Muscle layer of colon (tissue), 2 donors: ENCODE measurements around the gene BTBD19.

ENCODE experiments used
- H3K27ac ChIP-seq: one replicate; pipeline ENCODE4 v1.7.0; 2013; ENCODE audit warnings: low read depth, mild to moderate bottlenecking, low read length, moderate library complexity
- H3K27me3 ChIP-seq, 2 donors: one replicate each; pipeline ENCODE4 v1.7.0; 2013; ENCODE audit warnings: low read length in 2 of 2, mild to moderate bottlenecking in 2 of 2; ENCODE audit not compliant: insufficient read depth in 2 of 2, control insufficient read depth in 1 of 2
- H3K36me3 ChIP-seq: one replicate; pipeline ENCODE4 v1.7.0; 2013; ENCODE audit warnings: mild to moderate bottlenecking, low read length; ENCODE audit not compliant: insufficient read depth
- H3K4me1 ChIP-seq: one replicate; pipeline ENCODE4 v1.7.0; 2013; ENCODE audit warnings: mild to moderate bottlenecking, low read length; ENCODE audit not compliant: insufficient read depth
- H3K4me3 ChIP-seq, 2 donors: one replicate each; pipeline ENCODE4 v1.7.0; 2013; ENCODE audit warnings: low read length in 2 of 2, low read depth in 1 of 2, mild to moderate bottlenecking in 1 of 2, moderate library complexity in 1 of 2
- H3K9ac ChIP-seq: one replicate; pipeline ENCODE4 v1.7.0; 2013; ENCODE audit warnings: low read length
- H3K9me3 ChIP-seq: one replicate; pipeline ENCODE4 v1.7.0; 2013; ENCODE audit warnings: mild to moderate bottlenecking, low read length
- donor health status: abdominal sarcoma.
- donor health status: Adenocarcinoma of cecum.

BTBD19 gene

DNA sequence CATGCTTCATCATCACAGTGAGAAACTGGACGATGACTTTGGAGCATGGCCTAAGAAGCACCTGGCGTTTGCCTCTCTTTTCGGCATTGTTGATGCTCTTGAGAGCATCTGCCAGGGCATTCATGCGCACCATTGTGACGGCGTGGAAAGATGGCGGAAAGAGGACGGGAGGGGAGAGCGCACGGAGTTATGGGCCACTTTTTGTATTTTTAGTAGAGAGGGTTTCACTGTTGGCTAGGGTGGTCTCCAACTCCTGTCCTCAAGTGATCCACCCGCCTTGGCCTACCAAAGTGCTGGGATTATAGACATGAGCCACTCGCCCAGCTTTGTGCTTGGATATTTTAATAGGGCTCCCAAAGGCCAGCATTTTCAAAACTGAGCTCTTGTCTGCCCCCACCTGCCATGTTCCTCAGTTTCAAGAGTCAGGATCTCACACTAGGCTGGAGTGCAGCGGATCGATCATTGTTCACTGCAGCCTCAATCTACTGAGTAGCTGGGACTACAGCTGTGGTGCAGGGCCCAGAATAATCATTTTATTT lies 27.7 kb upstream of the BTBD19 start:
- Histone ChIP-seq H3K36me3 (peaks cover 29% of the 10 kb centered on the region), H3K27ac (no peak overlapping the region), H3K27me3 (no peaks in the 10 kb centered on the region), H3K9ac (no peak overlapping the region), H3K4me3 (no peak overlapping the region), H3K9me3 (no peaks in the 10 kb centered on the region), H3K4me1 (peaks cover 27% of the 10 kb centered on the region)

DNA sequence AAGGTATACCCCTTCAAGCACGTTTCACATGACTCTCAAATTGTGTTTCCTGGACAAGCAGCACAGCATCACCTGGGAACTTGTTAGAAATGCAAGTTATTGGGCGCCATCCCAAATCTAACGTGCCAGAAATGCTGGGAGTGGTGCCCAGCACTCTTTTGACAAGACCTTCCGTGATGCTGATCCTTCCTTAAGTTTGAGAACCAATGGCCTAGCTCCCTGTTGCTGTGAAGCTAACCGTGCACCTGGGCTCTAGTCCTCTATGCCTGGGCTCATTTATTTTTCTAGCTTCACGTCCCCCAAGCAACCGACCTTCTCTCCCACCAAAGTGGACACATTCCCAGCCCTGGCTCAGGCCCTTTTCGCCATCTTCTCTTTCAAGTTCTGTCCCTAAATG lies 24.6 kb upstream of the BTBD19 start:
- Histone ChIP-seq H3K27me3 (no peaks in the 10 kb centered on the region), H3K9me3 (no peaks in the 10 kb centered on the region), H3K27ac (no peak overlapping the region), H3K4me1 (peaks cover 27% of the 10 kb centered on the region), H3K36me3 (peaks cover 13% of the 10 kb centered on the region), H3K4me3 (peak overlapping the region; percentile 27 to 60), H3K9ac (no peak overlapping the region)

DNA sequence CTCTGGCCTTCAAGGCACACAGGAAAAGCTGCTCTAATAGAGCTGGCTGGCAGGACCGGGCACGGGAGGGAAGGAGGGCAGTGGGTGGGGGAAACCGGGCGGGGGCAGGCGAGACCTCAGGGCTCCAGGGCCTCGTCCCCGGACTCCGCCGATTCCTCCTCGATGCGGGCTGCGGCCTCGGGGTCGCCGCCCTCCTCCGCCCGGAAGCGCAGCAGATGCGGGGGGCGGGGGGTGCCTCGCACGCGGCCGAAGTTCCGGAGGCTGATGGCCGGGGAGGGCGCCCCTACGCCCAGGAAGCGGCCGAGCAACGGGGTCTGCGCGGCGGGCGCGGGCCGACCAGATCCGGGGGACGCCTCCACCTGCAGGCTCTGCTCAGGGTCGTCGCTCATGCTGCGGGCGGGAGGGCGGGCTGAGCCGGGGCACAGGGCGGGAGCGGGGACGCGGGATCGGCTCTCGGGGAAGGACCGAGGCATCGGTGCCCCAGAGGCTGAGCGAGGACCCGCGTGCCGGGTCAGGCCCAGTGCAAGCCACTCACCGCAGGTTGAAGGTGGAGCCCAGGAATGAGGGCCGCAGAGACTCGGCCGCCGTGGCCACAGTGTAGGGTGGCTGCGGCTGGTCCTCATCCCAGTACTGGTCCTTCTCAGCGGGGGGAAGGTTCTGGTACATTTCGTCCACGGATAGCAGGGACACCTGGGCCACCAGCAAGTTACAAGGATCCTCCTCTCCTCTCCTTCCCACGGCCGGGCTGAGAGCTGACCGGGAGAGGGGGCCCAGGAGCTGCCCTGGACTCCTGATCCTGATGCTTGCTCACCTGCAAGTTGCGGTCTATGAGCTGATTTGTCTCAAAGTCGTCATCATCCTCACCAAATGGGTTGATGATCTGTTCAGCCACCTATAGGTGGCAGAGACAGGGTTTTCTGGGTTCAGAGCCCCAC lies 24.0 kb upstream of the BTBD19 start:
- H3K36me3 ChIP-seq, result peaks cover 8% of the 10 kb centered on the region
- peak overlapping the region; percentile 2 for H3K27ac ChIP-seq
- H3K9ac ChIP-seq, result no peak overlapping the region
- H3K4me3 ChIP-seq, result peak overlapping the region; percentile 27 to 60
- no peaks in the 10 kb centered on the region for H3K9me3 ChIP-seq
- H3K4me1 ChIP-seq, result peaks cover 27% of the 10 kb centered on the region
- no peaks in the 10 kb centered on the region for H3K27me3 ChIP-seq

DNA sequence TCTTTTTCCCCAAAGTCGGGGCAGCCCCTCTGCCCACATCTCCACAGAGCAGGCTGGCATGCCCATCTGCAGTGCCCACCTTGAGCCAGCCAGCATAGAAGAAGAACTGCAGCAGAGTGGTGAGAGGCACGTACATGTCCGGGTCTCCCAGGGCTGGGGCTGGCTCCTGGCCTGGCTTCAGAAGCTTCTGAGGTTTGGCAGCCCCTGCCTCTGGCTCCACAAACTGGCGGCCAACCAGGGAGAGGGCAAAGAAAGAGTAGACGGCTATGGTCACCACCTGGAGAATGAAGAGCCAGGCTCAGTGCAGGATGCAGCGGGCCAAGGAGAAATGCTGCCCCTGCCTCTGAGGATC lies 23.3 kb upstream of the BTBD19 start:
- H3K4me3 ChIP-seq, result peak overlapping the region in 1 of 2 donors; percentile 42
- H3K27me3 ChIP-seq, result no peaks in the 10 kb centered on the region
- no peak overlapping the region for H3K9ac ChIP-seq
- peaks cover 8% of the 10 kb centered on the region for H3K36me3 ChIP-seq
- peaks cover 27% of the 10 kb centered on the region for H3K4me1 ChIP-seq
- H3K27ac ChIP-seq, result peak overlapping the region; percentile 2
- H3K9me3 ChIP-seq, result no peaks in the 10 kb centered on the region

GRCh38 chr1:44785501-44786137 lies 22.7 kb upstream of the BTBD19 start:
- H3K9ac ChIP-seq, result no peak overlapping the region
- H3K27ac ChIP-seq, result peak overlapping the region; percentile 27
- H3K4me3 ChIP-seq, result peak overlapping the region; percentile 48 to 58
- peaks cover 8% of the 10 kb centered on the region for H3K36me3 ChIP-seq
- no peaks in the 10 kb centered on the region for H3K27me3 ChIP-seq
- no peaks in the 10 kb centered on the region for H3K9me3 ChIP-seq
- peaks cover 27% of the 10 kb centered on the region for H3K4me1 ChIP-seq

- Histone ChIP-seq H3K9me3 (no peaks in the 10 kb centered on the region), H3K27ac (peak overlapping the region; percentile 27), H3K36me3 (peaks cover 2% of the 10 kb centered on the region), H3K4me3 (peak overlapping the region; percentile 48 to 58), H3K27me3 (no peaks in the 10 kb centered on the region), H3K9ac (no peak overlapping the region), H3K4me1 (peaks cover 27% of the 10 kb centered on the region)
Measured at GRCh38 chr1:44786138-44786840, 22.0 kb upstream of the BTBD19 start.

GRCh38 chr1:44786841-44787426 lies 21.4 kb upstream of the BTBD19 start:
- H3K9me3 ChIP-seq, result no peaks in the 10 kb centered on the region
- H3K4me1 ChIP-seq, result peaks cover 27% of the 10 kb centered on the region
- H3K27me3 ChIP-seq, result no peaks in the 10 kb centered on the region
- peak overlapping the region in 1 of 2 donors; percentile 58 for H3K4me3 ChIP-seq
- no peaks in the 10 kb centered on the region for H3K36me3 ChIP-seq
- H3K27ac ChIP-seq, result no peak overlapping the region
- H3K9ac ChIP-seq, result no peak overlapping the region

DNA sequence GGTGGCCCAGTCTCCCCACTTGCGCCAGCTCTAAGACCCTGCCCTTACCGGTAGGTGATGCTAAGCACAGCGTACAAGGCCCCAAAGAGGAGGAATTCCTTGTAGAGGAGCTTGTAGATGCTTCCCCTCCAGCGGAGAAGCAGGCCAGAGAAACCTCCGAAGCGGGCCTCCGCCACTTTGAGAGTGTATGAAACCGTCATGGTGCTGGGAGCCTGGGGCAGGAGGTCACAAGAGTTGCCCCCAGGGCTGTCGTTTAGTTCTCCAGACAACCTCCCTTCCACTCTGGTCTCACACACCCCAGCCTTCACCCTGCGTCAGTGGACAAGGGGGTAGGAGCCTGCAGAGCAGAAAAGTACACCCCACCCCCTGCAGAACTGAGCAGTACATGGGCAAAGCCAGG lies 20.8 kb upstream of the BTBD19 start:
- Histone ChIP-seq H3K27ac (no peak overlapping the region), H3K27me3 (no peaks in the 10 kb centered on the region), H3K36me3 (no peaks in the 10 kb centered on the region), H3K4me1 (peaks cover 27% of the 10 kb centered on the region), H3K9ac (no peak overlapping the region), H3K9me3 (no peaks in the 10 kb centered on the region), H3K4me3 (no peak overlapping the region)

GRCh38 chr1:44788120-44788860 lies 20.0 kb upstream of the BTBD19 start, which contains the start of gene BEST4:
Gene BEST4 (minus strand): TSS chr1:44788170. CDS start chr1:44787705, 465 bp downstream.
- H3K36me3 ChIP-seq, result no peaks in the 10 kb centered on the region
- H3K27ac ChIP-seq, result no peak within 1 kb of the TSS
- no peak within 1 kb of the TSS for H3K4me3 ChIP-seq
- H3K27me3 ChIP-seq, result no peaks in the 10 kb centered on the region
- H3K4me1 ChIP-seq, result peaks cover 27% of the 10 kb centered on the region
- H3K9me3 ChIP-seq, result no peaks in the 10 kb centered on the region
- no peak within 1 kb of the TSS for H3K9ac ChIP-seq

DNA sequence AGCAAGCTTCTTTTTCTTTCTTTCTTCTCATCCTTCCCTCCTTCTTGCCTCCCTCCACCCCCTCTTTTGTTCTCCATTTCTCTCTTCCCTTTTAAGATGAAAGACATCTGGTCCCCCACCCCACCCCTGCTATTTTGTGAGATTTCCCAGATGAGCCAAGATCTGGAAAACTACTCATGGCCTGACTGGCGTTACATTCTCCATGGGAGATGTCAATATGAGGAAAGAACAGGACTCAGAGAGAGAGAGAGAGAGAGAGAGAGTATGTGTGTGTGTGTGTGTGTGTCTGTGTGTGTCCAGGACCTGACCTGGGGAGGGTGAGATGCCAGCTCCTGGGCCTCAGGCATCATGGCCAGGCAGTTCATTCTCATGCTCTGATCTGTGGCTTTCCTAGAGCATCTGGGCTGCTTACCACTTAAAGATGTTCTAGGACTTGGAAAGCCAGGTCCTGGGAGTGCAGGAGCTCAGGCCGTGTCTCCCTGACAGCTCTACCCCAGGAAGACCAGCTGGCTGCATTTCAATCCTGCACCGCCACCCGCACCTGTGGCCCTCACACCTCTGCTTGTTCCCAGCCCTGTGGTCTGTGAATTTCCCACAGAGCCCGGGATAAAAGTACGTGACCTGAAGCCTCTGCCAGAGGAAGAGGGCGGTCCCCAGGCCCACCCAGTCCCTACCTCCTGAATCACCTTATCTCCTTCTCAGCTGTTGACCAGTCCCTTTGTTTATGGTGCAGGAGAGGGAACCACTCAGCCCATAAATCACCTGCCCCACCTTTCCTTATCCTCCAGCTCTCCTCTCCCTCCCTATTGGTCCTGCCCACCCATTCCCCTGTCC lies 17.1 kb upstream of the BTBD19 start:
- H3K9me3 ChIP-seq, result no peaks in the 10 kb centered on the region
- H3K27ac ChIP-seq, result no peak overlapping the region
- H3K4me3 ChIP-seq, result no peak overlapping the region

More for the DNA sequence above, 17.1 kb upstream of the BTBD19 start:
- H3K4me1 ChIP-seq, result peaks cover 6% of the 10 kb centered on the region
- no peaks in the 10 kb centered on the region for H3K27me3 ChIP-seq
- H3K36me3 ChIP-seq, result no peaks in the 10 kb centered on the region
- H3K9ac ChIP-seq, result no peak overlapping the region
